GM12891 (cell line): Measurements from ENCODE around the gene NOC4L.

ENCODE experiments used
- DNase-seq: peaks from one replicate; pipeline ENCODE4 v3.0.0; 2011; ENCODE audit warnings: low spot score; ENCODE audit not compliant: insufficient read length
- FAIRE-seq: peaks from 2 replicates; lab custom pipeline; 2011; peaks lifted over from hg19 to GRCh38; lab: Jason Lieb, UNC
- PAX5 ChIP-seq: IDR thresholded peaks from 2 replicates; pipeline ENCODE4 v1.6.1; 2011; ENCODE audit warnings: low read length, moderate library complexity, mild to moderate bottlenecking; ENCODE audit not compliant: insufficient read depth, severe bottlenecking
- POLR2A ChIP-seq: IDR thresholded peaks from 2 replicates; pipeline ENCODE4 v1.6.1; 2011; ENCODE audit warnings: low read depth, low read length, control low read depth
- POLR2AphosphoS5 ChIP-seq: IDR thresholded peaks from 2 replicates; pipeline ENCODE4 v1.6.1; 2011; ENCODE audit warnings: low read depth, low read length, control low read depth
- POU2F2 ChIP-seq: IDR thresholded peaks from 2 replicates; pipeline ENCODE4 v1.6.1; 2011; ENCODE audit warnings: low read depth, mild to moderate bottlenecking, control low read depth, low read length, moderate library complexity
- SPI1 ChIP-seq: IDR thresholded peaks from 2 replicates; pipeline ENCODE4 v1.6.1; 2011; ENCODE audit warnings: low read depth, low read length, control low read depth
- TAF1 ChIP-seq: IDR thresholded peaks from 2 replicates; pipeline ENCODE4 v1.6.1; 2011; ENCODE audit warnings: low read depth, low read length, control low read depth

The NOC4L gene

DNA sequence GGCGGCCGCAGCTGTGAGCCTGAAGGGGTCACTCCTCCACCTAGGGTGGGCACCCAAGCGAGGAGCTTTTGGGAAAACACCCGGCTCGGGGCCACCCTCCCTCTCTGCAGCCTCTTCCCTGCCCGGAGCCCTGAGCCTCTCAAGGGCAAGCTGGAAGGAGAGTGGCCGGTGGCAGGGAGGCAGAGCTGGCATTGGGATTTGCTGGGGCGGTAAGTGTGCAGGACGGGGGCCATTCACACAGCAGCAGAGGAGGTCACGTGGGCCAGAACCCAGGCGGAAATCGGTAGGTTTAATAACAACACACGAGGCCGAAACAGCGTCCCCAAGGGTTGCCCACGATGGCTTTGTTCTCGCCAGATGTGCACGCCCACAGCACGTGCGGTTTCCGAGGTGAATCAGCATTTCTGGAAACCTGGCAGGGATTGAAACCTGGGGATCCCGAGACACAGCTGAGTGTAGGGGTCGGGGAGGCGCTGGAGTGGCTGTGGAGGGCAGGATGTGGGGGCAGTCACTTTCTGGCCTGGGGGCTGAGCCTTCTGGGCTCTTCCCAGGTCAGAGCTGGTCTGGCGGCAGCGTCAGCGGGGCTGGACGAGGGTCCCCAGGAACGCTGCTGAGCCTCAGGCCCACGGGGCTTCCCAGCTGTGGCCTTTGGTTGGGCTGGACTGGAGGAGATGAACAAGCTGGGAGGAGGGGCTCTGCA lies 23.5 kb downstream of the NOC4L start:
- TF ChIP-seq PAX5 (no peak), POU2F2 (no peak), TAF1 (no peak), SPI1 (no peak), POLR2AphosphoS5 (no peak), POLR2A (no peak)
- DNase-seq (no peak), FAIRE-seq (no peak)

DNA sequence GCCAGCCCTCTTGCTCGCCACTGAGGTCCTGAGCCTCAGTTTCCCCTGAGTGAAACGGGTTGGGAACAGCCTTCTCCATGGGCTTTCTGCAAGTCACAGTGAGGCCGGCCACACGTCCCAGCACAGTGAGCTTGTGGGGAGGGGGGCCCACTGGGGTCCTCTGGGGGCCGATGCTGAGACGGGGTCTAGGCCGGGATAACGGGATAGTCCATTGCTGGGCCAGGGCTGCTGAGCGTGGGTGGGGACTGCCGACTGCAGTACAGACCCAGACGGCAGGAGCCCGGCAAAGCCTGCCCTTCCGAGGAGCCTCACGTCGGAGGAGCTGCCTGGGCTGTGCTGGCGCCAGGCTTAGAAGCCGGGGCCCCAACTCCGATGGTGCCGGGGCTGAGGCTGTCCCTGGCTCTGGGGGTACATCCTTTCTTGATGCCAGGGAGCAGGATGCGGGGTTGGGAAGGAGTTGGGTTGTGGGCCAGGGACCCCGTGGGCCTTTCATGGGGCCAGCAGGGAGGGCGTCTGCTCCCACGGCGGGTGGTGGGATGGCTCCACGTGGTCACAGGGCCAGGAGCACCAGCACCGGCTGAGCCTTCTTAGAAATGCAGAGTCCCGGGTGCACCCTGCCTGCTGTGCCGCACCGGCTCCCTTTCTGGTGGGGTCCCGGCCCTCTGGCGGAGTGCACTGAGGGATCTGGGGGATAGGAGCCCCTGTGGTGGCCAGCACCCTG lies 24.2 kb downstream of the NOC4L start:
- no peak for TF ChIP-seq POLR2AphosphoS5
- no peak for TF ChIP-seq POU2F2
- DNase-seq (no peak), FAIRE-seq (no peak)

DNA sequence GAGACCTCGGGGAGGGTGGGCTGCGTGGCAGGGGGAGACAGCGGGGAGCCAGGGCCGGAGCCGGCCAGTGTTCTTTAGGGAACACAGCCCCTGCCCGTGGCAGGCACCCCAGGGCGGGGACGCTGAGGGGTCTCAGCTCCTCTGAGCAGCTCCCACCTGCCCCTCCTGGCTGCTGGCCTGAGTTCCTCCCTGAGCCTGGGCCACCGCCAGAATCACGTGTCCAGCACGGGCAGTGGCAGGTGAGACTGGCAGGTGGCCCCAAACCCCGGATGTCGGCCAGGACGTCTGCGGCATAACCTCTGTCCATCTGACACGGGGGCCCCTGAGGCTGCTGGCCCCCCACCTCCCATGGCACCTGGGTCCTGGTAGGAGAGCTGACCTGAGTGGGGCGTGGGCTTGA lies 25.1 kb downstream of the NOC4L start:
- TF ChIP-seq POLR2AphosphoS5 (no peak), TAF1 (no peak), PAX5 (no peak), POLR2A (no peak), SPI1 (no peak), POU2F2 (no peak)
- FAIRE-seq: no peak
- no peak for DNase-seq

DNA sequence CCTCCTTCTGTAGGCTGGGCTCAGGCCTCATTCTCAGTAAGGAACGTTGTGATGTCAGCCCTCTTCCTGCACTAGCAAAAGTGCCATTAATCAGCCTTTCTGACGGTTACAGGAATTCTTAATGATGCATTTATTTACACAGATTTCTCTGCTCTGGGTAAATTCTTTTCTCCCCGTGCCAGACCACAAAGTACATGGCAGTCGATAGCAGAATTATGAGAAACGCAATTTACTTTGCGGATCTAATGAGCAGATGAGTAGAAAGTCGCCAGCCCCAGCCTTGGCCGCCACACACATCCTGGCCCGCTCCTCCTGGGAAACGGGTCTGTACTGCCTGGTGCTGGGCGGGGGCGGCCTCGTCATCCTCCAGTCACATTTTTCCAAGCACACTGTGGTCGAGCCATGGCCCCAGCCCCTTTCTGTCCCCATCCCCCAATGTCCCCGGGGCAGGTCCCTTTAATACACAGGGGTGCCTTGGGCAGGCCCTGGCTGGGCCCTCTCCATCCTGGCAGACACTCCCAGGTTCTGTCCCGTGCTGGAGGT lies 25.9 kb downstream of the NOC4L start:
- DNase-seq (no peak), FAIRE-seq (no peak)
- TF ChIP-seq POLR2AphosphoS5 (no peak), POLR2A (no peak), PAX5 (no peak), SPI1 (no peak), TAF1 (no peak), POU2F2 (no peak)

DNA sequence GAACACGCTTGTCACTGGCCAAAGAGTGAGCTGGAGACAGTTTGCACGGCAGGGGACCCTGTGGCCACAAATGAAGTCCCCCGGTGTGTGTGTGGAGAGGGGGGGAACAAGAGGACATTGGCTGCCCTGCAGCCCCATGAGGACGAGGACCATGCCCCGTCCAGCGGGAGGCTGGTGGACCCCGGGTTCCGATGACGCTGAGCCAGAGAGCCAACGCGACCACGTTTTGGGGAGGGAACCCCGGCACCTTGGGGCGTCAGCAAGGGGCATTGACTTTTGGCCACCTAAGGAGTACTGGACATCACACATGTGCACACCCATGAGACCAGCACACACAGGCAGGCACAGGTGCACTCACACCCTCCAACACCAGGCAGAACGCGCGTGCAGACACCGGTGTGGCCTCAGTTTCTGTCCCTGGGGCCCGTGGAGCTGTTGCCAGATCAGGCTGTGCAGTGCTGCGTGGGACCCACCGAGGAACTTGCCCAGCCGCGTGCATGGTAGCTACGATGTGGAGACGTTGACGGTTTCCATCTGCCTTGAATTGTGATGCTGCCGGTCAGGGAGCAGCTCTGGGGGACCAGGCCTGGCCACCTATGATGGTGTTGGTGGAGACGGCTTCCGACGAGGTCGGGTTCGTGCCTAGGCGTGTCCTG lies 26.5 kb downstream of the NOC4L start:
- TF ChIP-seq PAX5 (no peak), SPI1 (no peak), TAF1 (no peak), POLR2A (no peak), POU2F2 (no peak), POLR2AphosphoS5 (no peak)
- DNase-seq: no peak
- no peak for FAIRE-seq

DNA sequence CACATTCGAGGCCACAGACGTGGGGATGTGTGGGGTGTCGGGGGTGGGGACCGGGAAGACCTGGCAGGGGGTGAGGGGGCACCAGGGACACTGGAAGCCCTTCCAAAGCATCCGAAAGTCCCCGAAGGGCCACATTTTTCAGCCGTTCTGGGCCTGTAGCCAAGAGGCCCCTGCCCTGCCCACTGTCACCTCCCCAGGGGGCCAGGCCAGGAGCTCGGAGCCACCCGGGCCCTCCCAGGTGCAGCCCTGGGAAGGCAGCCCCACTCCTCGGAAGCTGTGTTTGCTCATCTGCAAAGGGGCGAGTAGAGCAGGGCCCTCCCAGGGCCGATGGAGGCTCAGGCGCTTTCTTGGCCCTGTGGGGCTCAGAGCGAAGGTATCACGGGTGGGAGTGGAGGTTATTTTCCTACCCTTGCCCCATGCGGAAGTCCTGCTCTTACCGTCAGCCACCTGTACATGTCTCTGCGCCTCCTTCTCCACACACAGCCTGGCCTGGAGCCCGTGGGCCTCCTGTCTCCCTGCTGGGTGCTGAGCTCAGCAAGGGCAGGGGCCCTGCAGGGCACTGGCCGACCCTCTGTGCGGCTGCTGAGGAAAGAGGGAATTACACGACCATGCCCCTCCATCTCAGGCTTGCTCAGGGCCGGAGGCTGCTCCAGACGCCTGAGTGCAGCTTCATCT lies 27.2 kb downstream of the NOC4L start:
- TF ChIP-seq SPI1: no peak
- no peak for TF ChIP-seq PAX5
- no peak for FAIRE-seq
- DNase-seq: no peak

DNA sequence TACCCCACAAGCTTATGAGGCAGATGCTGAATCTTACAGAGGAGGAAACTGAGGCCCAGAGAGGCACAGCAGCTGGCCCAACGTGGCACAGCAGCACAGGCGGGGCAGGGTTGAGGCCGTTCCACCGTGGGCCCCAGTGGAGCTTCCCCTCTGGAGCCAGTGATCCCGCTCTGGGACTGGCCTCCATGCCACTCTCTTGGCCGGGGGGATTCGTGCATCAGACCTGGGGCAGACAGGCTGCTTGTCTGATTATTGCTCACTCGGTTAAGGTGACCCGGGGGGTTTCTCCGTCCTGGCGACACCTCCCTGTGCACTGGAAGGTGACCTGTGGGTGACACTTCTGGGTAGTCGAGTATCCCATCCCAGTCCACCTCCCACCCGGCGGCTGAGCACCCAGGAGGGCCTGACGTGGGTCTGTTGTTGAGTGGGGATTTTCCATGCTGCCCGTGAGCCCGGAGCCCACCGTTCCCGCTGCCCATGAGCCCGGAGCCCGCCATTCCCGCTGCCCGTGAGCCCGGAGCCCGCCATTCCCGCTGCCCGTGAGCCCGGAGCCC lies 27.8 kb downstream of the NOC4L start:
- DNase-seq (no peak), FAIRE-seq (no peak)
- no peak for TF ChIP-seq PAX5
- no peak for TF ChIP-seq POLR2AphosphoS5
- TF ChIP-seq TAF1: no peak
- TF ChIP-seq POU2F2: no peak
- no peak for TF ChIP-seq SPI1
- no peak for TF ChIP-seq POLR2A

DNA sequence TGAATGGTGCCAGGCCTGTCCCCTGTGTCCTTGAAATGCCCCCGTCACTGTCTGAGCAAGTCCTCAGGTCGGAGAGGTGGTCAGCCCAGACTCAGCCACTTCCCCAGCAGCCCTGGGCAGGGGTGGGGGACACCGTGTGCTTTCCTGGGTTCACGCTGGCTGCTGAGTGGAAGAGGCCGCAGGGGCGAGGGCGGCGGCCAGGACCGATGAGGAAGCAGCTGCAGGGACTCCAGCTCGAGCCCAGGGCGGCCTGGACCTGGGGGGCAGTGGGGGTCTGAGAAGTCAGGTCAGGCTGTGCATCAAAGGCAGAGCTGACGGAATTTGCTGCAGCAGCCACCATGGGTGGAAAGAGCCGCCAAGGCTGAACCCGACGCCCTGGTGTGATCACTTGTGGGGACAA lies 28.4 kb downstream of the NOC4L start:
- TF ChIP-seq POLR2AphosphoS5 (no peak), POU2F2 (no peak), PAX5 (no peak), TAF1 (no peak), POLR2A (no peak), SPI1 (no peak)
- DNase-seq (no peak), FAIRE-seq (no peak)

DNA sequence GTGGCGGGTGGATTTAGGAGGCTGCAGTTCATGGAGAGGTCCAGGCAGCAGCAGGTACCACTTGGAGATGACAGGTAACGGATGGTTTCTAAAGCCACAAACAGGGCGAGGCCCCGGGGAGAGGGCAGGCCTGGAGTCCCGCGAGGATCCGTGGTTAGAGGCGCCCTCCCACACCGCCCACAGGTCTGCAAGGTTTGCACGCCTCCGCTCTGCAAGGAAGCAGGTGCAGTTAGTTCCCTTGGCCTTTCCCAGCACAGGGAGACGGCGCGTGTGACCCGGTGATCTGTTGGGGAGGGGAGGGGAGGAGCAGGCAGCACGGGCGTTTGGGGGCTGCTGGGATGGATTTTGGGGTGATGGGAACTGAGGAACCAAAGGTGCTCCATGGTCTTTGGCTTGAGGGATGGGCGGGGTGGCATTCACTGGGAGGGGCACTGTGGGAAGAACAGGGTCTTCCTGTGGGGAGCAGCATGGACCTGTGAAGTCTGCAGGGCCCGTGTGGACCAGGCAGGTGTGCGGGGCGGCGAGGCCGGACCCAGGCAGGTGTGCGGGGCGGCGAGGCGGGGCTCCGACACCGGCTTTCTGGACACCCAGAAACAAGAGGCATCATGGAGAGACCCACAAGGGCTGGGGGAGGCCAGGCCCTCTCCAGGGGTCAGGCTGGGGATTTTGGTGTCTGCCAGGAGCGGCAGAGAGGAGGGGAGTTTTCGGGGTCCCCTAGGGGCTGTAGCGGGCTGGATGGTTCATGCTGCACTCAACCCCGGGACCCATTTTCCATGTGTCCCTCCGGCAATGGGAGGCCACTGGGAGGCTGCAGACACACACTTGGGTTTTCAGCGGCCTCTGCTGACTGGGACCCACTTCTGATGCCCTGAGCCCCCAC lies 29.1 kb downstream of the NOC4L start:
- FAIRE-seq: no peak

More for the DNA sequence above, 29.1 kb downstream of the NOC4L start:
- TF ChIP-seq SPI1: no peak
- no peak for DNase-seq
